GM12878 (cell line): ENCODE measurements around the gene SRM. TPM values are rescaled to one million over a fixed set of nuclear protein-coding genes. Genes with fewer than 3 reads are reported as not detected.

ENCODE experiments used
- ATAC-seq: fragments of 200-7000 bp; cut with Tn5 transposase; 3 replicates; pipeline ENCODE4 v1.9.1; 2020; ENCODE audit warnings: mild to moderate bottlenecking, moderate library complexity
- BruUV-seq: library from RNA; stranded (reverse); fragments of 400-500 nt; replicated peaks from 2 replicates; lab custom pipeline; 2021; lab: Mats Ljungman, UMichigan
- CTCF ChIA-PET: fragments of 300-600 bp; sonication (Branson Sonifier 250); formaldehyde crosslinking; extraction: SDS; loops from one replicate; lab custom pipeline; 2021; ENCODE audit warnings: inconsistent platforms; lab: Yijun Ruan, JAX
- POLR2A ChIA-PET: fragments of 350-600 bp; formaldehyde crosslinking; extraction: SDS; loops from one replicate; lab custom pipeline; 2021; ENCODE audit warnings: inconsistent platforms; lab: Charles Lee
- RAD21 ChIA-PET: fragments of 300-600 bp; sonication (Branson Sonifier 250); formaldehyde crosslinking; loops from one replicate; lab custom pipeline; 2023; ENCODE audit warnings: antibody characterized with exemption; ENCODE audit not compliant: unreplicated experiment; lab: Charles Lee
- SMC1A ChIA-PET: fragments of 300-600 bp; sonication (Branson Sonifier 250); formaldehyde crosslinking; loops from one replicate; lab custom pipeline; 2023; ENCODE audit not compliant: unreplicated experiment, uncharacterized antibody; lab: Charles Lee
- DNase-seq: peaks from one replicate; pipeline ENCODE4 v3.0.0-alpha.2; 2011; ENCODE audit warnings: low read depth, low spot score
- FAIRE-seq: peaks from 3 replicates; lab custom pipeline; 2011; peaks lifted over from hg19 to GRCh38; lab: Jason Lieb, UNC
- H2AFZ ChIP-seq: 2 replicates; pipeline ENCODE4 v1.6.0; 2011; ENCODE audit warnings: low read depth, low read length, control low read depth; ENCODE audit not compliant: control insufficient read depth
- H3K27ac ChIP-seq: 2 replicates; pipeline ENCODE4 v1.5.1; 2011; ENCODE audit warnings: control low read depth; ENCODE audit not compliant: control insufficient read depth, insufficient read depth
- H3K27me3 ChIP-seq, 2 experiments: replicated peaks in 1 of 2; 2 replicates each; pipeline versions ENCODE4 v1.6.0 to v1.6.1; 2011; ENCODE audit warnings: low read length in 1 of 2; ENCODE audit not compliant: control insufficient read depth in 2 of 2, insufficient read depth in 2 of 2
- H3K36me3 ChIP-seq, 2 experiments: 2 replicates each; pipeline ENCODE4 v1.5.1; 2011; ENCODE audit warnings: low read length in 1 of 2; ENCODE audit not compliant: control insufficient read depth in 2 of 2, insufficient read depth in 2 of 2
- H3K4me1 ChIP-seq: 2 replicates; pipeline ENCODE4 v1.6.1; 2011; ENCODE audit warnings: mild to moderate bottlenecking, low read length, moderate library complexity, mixed read lengths; ENCODE audit not compliant: control insufficient read depth, insufficient read depth
- H3K4me2 ChIP-seq: 2 replicates; pipeline ENCODE4 v1.6.0; 2011; ENCODE audit warnings: control low read depth; ENCODE audit not compliant: control insufficient read depth, insufficient read depth
- H3K4me3 ChIP-seq: fragments of 200-600 bp; sonication (generic); 2 replicates; pipeline ENCODE4 v1.5.1; 2016
- H3K79me2 ChIP-seq: 2 replicates; pipeline ENCODE4 v1.6.0; 2011; ENCODE audit warnings: low read length; ENCODE audit not compliant: control insufficient read depth, insufficient read depth
- H3K9ac ChIP-seq: 2 replicates; pipeline ENCODE4 v1.8.0; 2011; ENCODE audit warnings: low read length, control low read depth, mixed read lengths; ENCODE audit not compliant: control insufficient read depth, insufficient read depth
- H3K9me3 ChIP-seq: replicated peaks from 3 replicates; pipeline ENCODE4 v1.5.1; 2011; ENCODE audit warnings: mild to moderate bottlenecking, low read length; ENCODE audit not compliant: control insufficient read depth, insufficient read depth
- H4K20me1 ChIP-seq: 2 replicates; pipeline ENCODE4 v1.6.0; 2011; ENCODE audit not compliant: control insufficient read depth, insufficient read depth
- CBX5 ChIP-seq: sonication (generic); IDR thresholded peaks from 2 replicates; pipeline ENCODE4 v1.6.1; 2016; ENCODE audit warnings: low read depth, moderate library complexity, mild to moderate bottlenecking, inconsistent platforms
- EZH2 ChIP-seq: IDR thresholded peaks from 2 replicates; pipeline ENCODE4 v1.6.1; 2012; ENCODE audit warnings: low read depth, mild to moderate bottlenecking, control low read depth, inconsistent platforms, low read length, borderline replicate concordance; ENCODE audit not compliant: control insufficient read depth
- IKZF1 ChIP-seq: fragments of 450-650 bp; conservative IDR thresholded peaks from 2 replicates; pipeline ENCODE4 v1.6.1; 2017; ENCODE audit warnings: antibody characterized with exemption, mild to moderate bottlenecking
- MEF2B ChIP-seq: fragments of 450-650 bp; IDR thresholded peaks from 2 replicates; pipeline ENCODE4 v1.6.1; 2018; ENCODE audit warnings: mild to moderate bottlenecking, moderate library complexity; ENCODE audit not compliant: partially characterized antibody, poor library complexity, severe bottlenecking
- NFXL1 ChIP-seq: fragments of 450-650 bp; IDR thresholded peaks from 2 replicates; pipeline ENCODE4 v1.6.1; 2017; ENCODE audit warnings: antibody characterized with exemption, mild to moderate bottlenecking, borderline replicate concordance
- NR2C2 ChIP-seq: IDR thresholded peaks from 2 replicates; pipeline ENCODE4 v1.6.1; 2011; ENCODE audit warnings: borderline replicate concordance, low read depth; ENCODE audit not compliant: control insufficient read depth, insufficient read length
- SIX5 ChIP-seq: IDR thresholded peaks from 2 replicates; pipeline ENCODE4 v1.6.1; 2011; ENCODE audit warnings: mild to moderate bottlenecking, low read depth, low read length, moderate library complexity; ENCODE audit not compliant: severe bottlenecking
- WGBS: methylation state at CpG from one replicate; pipeline ENCODE4 v1.1.6; 2016; ENCODE audit warnings: low lambda C conversion rate; ENCODE audit not compliant: insufficient replicate concordance, insufficient coverage; ENCODE audit errors: missing lambda C conversion rate; 5-methylcytosine and 5-hydroxymethylcytosine counted together
- in situ Hi-C: fragments of 300-500 bp; cut with MboI; formaldehyde crosslinking; loops from 9 replicates; pipeline ENCODE4 v1.14.3; 2018; ENCODE audit warnings: mixed read lengths
- intact Hi-C: fragments of 100-400 bp; cut with micrococcal nuclease; formaldehyde crosslinking; loops from one replicate; pipeline ENCODE4 v1.14.2; 2022; ENCODE audit not compliant: unreplicated experiment
- polyA plus RNA-seq, 11 experiments: library from polyadenylated mRNA; depleted of rRNA in 4 of 11; unstranded in 6 of 11; stranded (reverse) in 5 of 11; fragments of >200 nt; fragmentation: Nextera tagmentation in 4 of 11; fragmentation: Illumina TruSeq in 1 of 11; extraction: Ambion mirVana in 4 of 11; extraction: Trizol in 1 of 11; gene quantifications; 1 replicate in 1 of 11; 2 replicates in 10 of 11; pipeline versions ENCODE4 v1.2.1 to v1.2.3, GENCODE V29; 2011 to 2016; ENCODE audit warnings: inconsistent platforms in 2 of 11, missing spikeins in 2 of 11, low read depth in 1 of 11
- total RNA-seq, 4 experiments: library from RNA; depleted of rRNA in 3 of 4; stranded (reverse); fragments of >200 nt in 3 of 4; fragmentation: Illumina TruSeq in 1 of 4; extraction: Trizol in 1 of 4; gene quantifications; 2 replicates each; pipeline versions ENCODE4 v1.2.1 to v1.2.3, GENCODE V29; 2013 to 2021
- TF ChIP-seq, protein P1 (sequence below): fragments of 450-650 bp; IDR thresholded peaks from 2 replicates; pipeline ENCODE4 v1.6.1; 2017; ENCODE audit warnings: antibody characterized with exemption, mild to moderate bottlenecking, moderate library complexity
- TF ChIP-seq, protein P2 (sequence below): IDR thresholded peaks from 2 replicates; pipeline ENCODE4 v1.6.1; 2012; ENCODE audit warnings: improper control_type of control experiment, low read depth, low read length; ENCODE audit not compliant: insufficient replicate concordance
- TF ChIP-seq, protein P3 (sequence below): fragments of 450-650 bp; formaldehyde crosslinking; IDR thresholded peaks from 2 replicates; pipeline ENCODE4 v1.4.0; 2020; ENCODE audit warnings: mild to moderate bottlenecking, moderate library complexity

SRM gene
- total and polyA plus RNA-seq, 10 of the 15 experiments (the other 5 are each of a cell fraction or from before 2014, with no cell fraction given): 16.7 to 255 (median 81.2) TPM

DNA sequence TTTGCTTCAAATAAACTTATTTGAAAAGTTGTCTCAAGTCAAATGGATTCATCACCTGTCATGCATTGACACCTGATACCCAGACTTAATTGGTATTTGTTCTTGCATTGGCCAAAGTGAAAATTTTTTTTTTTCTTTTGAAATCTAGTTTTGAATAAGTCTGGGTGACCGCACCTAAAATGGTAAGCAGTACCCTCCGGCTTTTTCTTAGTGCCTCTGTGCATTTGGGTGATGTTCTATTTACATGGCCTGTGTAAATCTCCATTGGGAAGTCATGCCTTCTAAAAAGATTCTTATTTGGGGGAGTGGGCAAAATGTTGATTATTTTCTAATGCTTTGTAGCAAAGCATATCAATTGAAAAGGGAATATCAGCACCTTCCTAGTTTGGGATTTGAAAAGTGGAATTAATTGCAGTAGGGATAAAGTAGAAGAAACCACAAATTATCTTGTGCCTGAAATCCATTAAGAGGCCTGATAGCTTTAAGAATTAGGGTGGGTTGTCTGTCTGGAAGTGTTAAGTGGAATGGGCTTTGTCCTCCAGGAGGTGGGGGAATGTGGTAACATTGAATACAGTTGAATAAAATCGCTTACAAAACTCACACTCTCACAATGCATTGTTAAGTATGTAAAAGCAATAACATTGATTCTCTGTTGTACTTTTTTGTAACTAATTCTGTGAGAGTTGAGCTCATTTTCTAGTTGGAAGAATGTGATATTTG is 35.5 kb downstream of the SRM start:
- H2AFZ ChIP-seq: no peak overlapping the region
- no peaks in the 10 kb centered on the region for H3K4me1 ChIP-seq
- 58% methylated on average over 3 of the region's 3 CpGs for WGBS
- in situ Hi-C loops: no loop called here
- no peak for ATAC-seq
- no peak overlapping the region for H3K9ac ChIP-seq
- POLR2A ChIA-PET: no interaction called here
- peaks cover 8 to 55% of the 10 kb centered on the region in 2 experiments for H3K36me3 ChIP-seq
- no peaks in the 10 kb centered on the region for H3K9me3 ChIP-seq
- peaks cover 2% of the 10 kb centered on the region; the same call in 1 of the 2 replicates for H4K20me1 ChIP-seq
- RAD21 ChIA-PET: no interaction called here
- FAIRE-seq: no peak
- H3K79me2 ChIP-seq: peaks cover 1% of the 10 kb centered on the region; the same call in 1 of the 2 replicates
- no peak overlapping the region for H3K4me3 ChIP-seq
- CTCF ChIA-PET: interaction anchor here (2.3 kb wide), 1 partner anchor 13 kb away, joined by 11 read pairs; no protein-coding TSS in a partner anchor
- H3K4me2 ChIP-seq: no peak overlapping the region
- H3K27me3 ChIP-seq: no peaks in the 10 kb centered on the region
- SMC1A ChIA-PET: interaction anchor here (1.1 kb wide), 1 partner anchor 13 kb away, joined by 3 read pairs; no protein-coding TSS in a partner anchor
- H3K27ac ChIP-seq: no peak overlapping the region
- no peak for DNase-seq
- intact Hi-C loops: no loop called here
- BruUV-seq: no TSS peak
- TF ChIP-seq CBX5: no peak
- no peak for TF ChIP-seq EZH2
- TF ChIP-seq, protein P1, sequence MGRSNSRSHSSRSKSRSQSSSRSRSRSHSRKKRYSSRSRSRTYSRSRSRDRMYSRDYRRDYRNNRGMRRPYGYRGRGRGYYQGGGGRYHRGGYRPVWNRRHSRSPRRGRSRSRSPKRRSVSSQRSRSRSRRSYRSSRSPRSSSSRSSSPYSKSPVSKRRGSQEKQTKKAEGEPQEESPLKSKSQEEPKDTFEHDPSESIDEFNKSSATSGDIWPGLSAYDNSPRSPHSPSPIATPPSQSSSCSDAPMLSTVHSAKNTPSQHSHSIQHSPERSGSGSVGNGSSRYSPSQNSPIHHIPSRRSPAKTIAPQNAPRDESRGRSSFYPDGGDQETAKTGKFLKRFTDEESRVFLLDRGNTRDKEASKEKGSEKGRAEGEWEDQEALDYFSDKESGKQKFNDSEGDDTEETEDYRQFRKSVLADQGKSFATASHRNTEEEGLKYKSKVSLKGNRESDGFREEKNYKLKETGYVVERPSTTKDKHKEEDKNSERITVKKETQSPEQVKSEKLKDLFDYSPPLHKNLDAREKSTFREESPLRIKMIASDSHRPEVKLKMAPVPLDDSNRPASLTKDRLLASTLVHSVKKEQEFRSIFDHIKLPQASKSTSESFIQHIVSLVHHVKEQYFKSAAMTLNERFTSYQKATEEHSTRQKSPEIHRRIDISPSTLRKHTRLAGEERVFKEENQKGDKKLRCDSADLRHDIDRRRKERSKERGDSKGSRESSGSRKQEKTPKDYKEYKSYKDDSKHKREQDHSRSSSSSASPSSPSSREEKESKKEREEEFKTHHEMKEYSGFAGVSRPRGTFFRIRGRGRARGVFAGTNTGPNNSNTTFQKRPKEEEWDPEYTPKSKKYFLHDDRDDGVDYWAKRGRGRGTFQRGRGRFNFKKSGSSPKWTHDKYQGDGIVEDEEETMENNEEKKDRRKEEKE: no peak
- TF ChIP-seq NR2C2: no peak
- TF ChIP-seq MEF2B: no peak
- TF ChIP-seq SIX5: no peak
- no peak for TF ChIP-seq NFXL1
- TF ChIP-seq, protein P2, sequence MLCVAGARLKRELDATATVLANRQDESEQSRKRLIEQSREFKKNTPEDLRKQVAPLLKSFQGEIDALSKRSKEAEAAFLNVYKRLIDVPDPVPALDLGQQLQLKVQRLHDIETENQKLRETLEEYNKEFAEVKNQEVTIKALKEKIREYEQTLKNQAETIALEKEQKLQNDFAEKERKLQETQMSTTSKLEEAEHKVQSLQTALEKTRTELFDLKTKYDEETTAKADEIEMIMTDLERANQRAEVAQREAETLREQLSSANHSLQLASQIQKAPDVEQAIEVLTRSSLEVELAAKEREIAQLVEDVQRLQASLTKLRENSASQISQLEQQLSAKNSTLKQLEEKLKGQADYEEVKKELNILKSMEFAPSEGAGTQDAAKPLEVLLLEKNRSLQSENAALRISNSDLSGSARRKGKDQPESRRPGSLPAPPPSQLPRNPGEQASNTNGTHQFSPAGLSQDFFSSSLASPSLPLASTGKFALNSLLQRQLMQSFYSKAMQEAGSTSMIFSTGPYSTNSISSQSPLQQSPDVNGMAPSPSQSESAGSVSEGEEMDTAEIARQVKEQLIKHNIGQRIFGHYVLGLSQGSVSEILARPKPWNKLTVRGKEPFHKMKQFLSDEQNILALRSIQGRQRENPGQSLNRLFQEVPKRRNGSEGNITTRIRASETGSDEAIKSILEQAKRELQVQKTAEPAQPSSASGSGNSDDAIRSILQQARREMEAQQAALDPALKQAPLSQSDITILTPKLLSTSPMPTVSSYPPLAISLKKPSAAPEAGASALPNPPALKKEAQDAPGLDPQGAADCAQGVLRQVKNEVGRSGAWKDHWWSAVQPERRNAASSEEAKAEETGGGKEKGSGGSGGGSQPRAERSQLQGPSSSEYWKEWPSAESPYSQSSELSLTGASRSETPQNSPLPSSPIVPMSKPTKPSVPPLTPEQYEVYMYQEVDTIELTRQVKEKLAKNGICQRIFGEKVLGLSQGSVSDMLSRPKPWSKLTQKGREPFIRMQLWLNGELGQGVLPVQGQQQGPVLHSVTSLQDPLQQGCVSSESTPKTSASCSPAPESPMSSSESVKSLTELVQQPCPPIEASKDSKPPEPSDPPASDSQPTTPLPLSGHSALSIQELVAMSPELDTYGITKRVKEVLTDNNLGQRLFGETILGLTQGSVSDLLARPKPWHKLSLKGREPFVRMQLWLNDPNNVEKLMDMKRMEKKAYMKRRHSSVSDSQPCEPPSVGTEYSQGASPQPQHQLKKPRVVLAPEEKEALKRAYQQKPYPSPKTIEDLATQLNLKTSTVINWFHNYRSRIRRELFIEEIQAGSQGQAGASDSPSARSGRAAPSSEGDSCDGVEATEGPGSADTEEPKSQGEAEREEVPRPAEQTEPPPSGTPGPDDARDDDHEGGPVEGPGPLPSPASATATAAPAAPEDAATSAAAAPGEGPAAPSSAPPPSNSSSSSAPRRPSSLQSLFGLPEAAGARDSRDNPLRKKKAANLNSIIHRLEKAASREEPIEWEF: no peak
- TF ChIP-seq, protein P3, sequence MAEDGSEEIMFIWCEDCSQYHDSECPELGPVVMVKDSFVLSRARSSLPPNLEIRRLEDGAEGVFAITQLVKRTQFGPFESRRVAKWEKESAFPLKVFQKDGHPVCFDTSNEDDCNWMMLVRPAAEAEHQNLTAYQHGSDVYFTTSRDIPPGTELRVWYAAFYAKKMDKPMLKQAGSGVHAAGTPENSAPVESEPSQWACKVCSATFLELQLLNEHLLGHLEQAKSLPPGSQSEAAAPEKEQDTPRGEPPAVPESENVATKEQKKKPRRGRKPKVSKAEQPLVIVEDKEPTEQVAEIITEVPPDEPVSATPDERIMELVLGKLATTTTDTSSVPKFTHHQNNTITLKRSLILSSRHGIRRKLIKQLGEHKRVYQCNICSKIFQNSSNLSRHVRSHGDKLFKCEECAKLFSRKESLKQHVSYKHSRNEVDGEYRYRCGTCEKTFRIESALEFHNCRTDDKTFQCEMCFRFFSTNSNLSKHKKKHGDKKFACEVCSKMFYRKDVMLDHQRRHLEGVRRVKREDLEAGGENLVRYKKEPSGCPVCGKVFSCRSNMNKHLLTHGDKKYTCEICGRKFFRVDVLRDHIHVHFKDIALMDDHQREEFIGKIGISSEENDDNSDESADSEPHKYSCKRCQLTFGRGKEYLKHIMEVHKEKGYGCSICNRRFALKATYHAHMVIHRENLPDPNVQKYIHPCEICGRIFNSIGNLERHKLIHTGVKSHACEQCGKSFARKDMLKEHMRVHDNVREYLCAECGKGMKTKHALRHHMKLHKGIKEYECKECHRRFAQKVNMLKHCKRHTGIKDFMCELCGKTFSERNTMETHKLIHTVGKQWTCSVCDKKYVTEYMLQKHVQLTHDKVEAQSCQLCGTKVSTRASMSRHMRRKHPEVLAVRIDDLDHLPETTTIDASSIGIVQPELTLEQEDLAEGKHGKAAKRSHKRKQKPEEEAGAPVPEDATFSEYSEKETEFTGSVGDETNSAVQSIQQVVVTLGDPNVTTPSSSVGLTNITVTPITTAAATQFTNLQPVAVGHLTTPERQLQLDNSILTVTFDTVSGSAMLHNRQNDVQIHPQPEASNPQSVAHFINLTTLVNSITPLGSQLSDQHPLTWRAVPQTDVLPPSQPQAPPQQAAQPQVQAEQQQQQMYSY (CRISPR knock-in tag): no peak
- TF ChIP-seq IKZF1: no peak
